IMR-90 (cell line): ENCODE results near the gene HTT. TPM values are rescaled to one million over a fixed set of nuclear protein-coding genes. Genes with fewer than 3 reads are reported as not detected.

Experiments used
- ATAC-seq: fragments of 200-7000 bp; cut with Tn5 transposase; 2 replicates; pipeline ENCODE4 v1.9.1; 2020; ENCODE audit warnings: low read depth, mild to moderate bottlenecking, moderate library complexity
- BruUV-seq: library from RNA; stranded (reverse); fragments of 400-500 nt; replicated peaks from 2 replicates; lab custom pipeline; 2021; lab: Mats Ljungman, UMichigan
- CTCF ChIA-PET: fragments of 300-600 bp; formaldehyde crosslinking; extraction: SDS; loops from one replicate; lab custom pipeline; 2021; ENCODE audit warnings: antibody characterized with exemption; lab: Yijun Ruan, JAX
- POLR2A ChIA-PET: fragments of 300-600 bp; sonication (Branson Sonifier 250); formaldehyde crosslinking; loops from one replicate; lab custom pipeline; 2022; ENCODE audit warnings: antibody characterized with exemption; ENCODE audit not compliant: unreplicated experiment; lab: Charles Lee
- DNase-seq: peaks from one replicate; pipeline ENCODE4 v3.0.0; 2013
- H2AFZ ChIP-seq: replicated peaks from 2 replicates; pipeline ENCODE3; 2013; ENCODE audit warnings: low read length, mild to moderate bottlenecking; ENCODE audit not compliant: poor library complexity
- H2AK5ac ChIP-seq: 2 replicates; pipeline ENCODE4 v1.6.1; 2013; ENCODE audit warnings: low read depth, low read length, inconsistent platforms
- H2AK9ac ChIP-seq: replicated peaks from 2 replicates; pipeline ENCODE3; 2013; ENCODE audit warnings: mild to moderate bottlenecking, low read depth, low read length, moderate library complexity; ENCODE audit not compliant: poor library complexity
- H2BK120ac ChIP-seq: 2 replicates; pipeline ENCODE4 v1.6.1; 2013; ENCODE audit warnings: low read depth, low read length, inconsistent platforms
- H2BK15ac ChIP-seq: 3 replicates; pipeline ENCODE4 v1.6.1; 2013; ENCODE audit warnings: low read depth, low read length, inconsistent platforms
- H2BK20ac ChIP-seq: 2 replicates; pipeline ENCODE4 v1.6.1; 2013; ENCODE audit warnings: low read depth, mild to moderate bottlenecking, inconsistent platforms, low read length, moderate library complexity
- H2BK5ac ChIP-seq: 2 replicates; pipeline ENCODE4 v1.6.1; 2013; ENCODE audit warnings: mild to moderate bottlenecking, low read depth, low read length, inconsistent platforms; ENCODE audit not compliant: poor library complexity, severe bottlenecking
- H3K14ac ChIP-seq: replicated peaks from 2 replicates; pipeline ENCODE4 v1.6.1; 2013; ENCODE audit warnings: low read depth, low read length, inconsistent platforms
- H3K18ac ChIP-seq: 2 replicates; pipeline ENCODE4 v1.6.1; 2013; ENCODE audit warnings: low read depth, low read length, control low read depth
- H3K23ac ChIP-seq: 2 replicates; pipeline ENCODE4 v1.6.1; 2013; ENCODE audit warnings: low read depth, low read length, inconsistent platforms
- H3K27ac ChIP-seq: 2 replicates; pipeline ENCODE4 v1.5.1; 2013; ENCODE audit warnings: mild to moderate bottlenecking, control low read depth, low read length; ENCODE audit not compliant: insufficient read depth
- H3K27me3 ChIP-seq: 2 replicates; pipeline ENCODE4 v1.6.1; 2013; ENCODE audit warnings: low read length; ENCODE audit not compliant: control insufficient read depth, insufficient read depth
- H3K36me3 ChIP-seq: 2 replicates; pipeline ENCODE4 v1.6.1; 2013; ENCODE audit warnings: low read length, mixed read lengths; ENCODE audit not compliant: control insufficient read depth, insufficient read depth
- H3K4ac ChIP-seq: 2 replicates; pipeline ENCODE4 v1.6.1; 2013; ENCODE audit warnings: low read depth, low read length, inconsistent platforms
- H3K4me1 ChIP-seq: 2 replicates; pipeline ENCODE4 v1.6.1; 2013; ENCODE audit warnings: low read length, mixed read lengths; ENCODE audit not compliant: control insufficient read depth, insufficient read depth
- H3K4me2 ChIP-seq: 2 replicates; pipeline ENCODE4 v1.6.1; 2013; ENCODE audit warnings: low read depth, mild to moderate bottlenecking, control low read depth, low read length, moderate library complexity
- H3K4me3 ChIP-seq: 2 replicates; pipeline ENCODE4 v1.5.1; 2013; ENCODE audit warnings: low read depth, mild to moderate bottlenecking, control low read depth, low read length, moderate library complexity; ENCODE audit not compliant: insufficient read depth
- H3K56ac ChIP-seq: 2 replicates; pipeline ENCODE4 v1.6.1; 2013; ENCODE audit warnings: low read length, inconsistent platforms; ENCODE audit not compliant: insufficient read depth; ENCODE audit errors: extremely low read depth
- H3K79me1 ChIP-seq, 2 experiments: 2 replicates each; pipeline ENCODE4 v1.6.1; 2013; ENCODE audit warnings: low read length in 2 of 2, inconsistent platforms in 1 of 2, low read depth in 1 of 2
- H3K9ac ChIP-seq: 2 replicates; pipeline ENCODE4 v1.6.1; 2013; ENCODE audit warnings: low read depth, low read length, control low read depth
- H3K9me1 ChIP-seq: 2 replicates; pipeline ENCODE4 v1.6.1; 2013; ENCODE audit warnings: low read length, inconsistent platforms; ENCODE audit not compliant: insufficient read depth
- H3K9me3 ChIP-seq: 2 replicates; pipeline ENCODE4 v1.6.1; 2013; ENCODE audit warnings: low read length; ENCODE audit not compliant: control insufficient read depth, insufficient read depth
- H4K20me1 ChIP-seq: 2 replicates; pipeline ENCODE4 v1.6.1; 2013; ENCODE audit warnings: low read length, inconsistent platforms; ENCODE audit not compliant: insufficient read depth
- H4K5ac ChIP-seq: 2 replicates; pipeline ENCODE4 v1.6.1; 2013; ENCODE audit warnings: mild to moderate bottlenecking, low read depth, low read length, control low read depth
- H4K8ac ChIP-seq, 2 experiments: 2 replicates each; pipeline ENCODE4 v1.6.1; 2013; ENCODE audit warnings: low read depth in 2 of 2, low read length in 2 of 2, control low read depth in 1 of 2, inconsistent platforms in 1 of 2
- H4K91ac ChIP-seq: 2 replicates; pipeline ENCODE4 v1.6.1; 2013; ENCODE audit warnings: low read depth, low read length, inconsistent platforms; ENCODE audit not compliant: insufficient read depth
- BHLHE40 ChIP-seq: fragments of 150-350 bp; IDR thresholded peaks from 2 replicates; pipeline ENCODE4 v1.6.1; 2016; ENCODE audit warnings: mild to moderate bottlenecking, low read depth, low read length
- CHD1 ChIP-seq: IDR thresholded peaks from 2 replicates; pipeline ENCODE4 v1.6.1; 2012; ENCODE audit warnings: low read depth, low read length, improper control_type of control experiment
- FOS ChIP-seq: fragments of 150-350 bp; IDR thresholded peaks from 2 replicates; pipeline ENCODE4 v1.6.1; 2016; ENCODE audit warnings: low read depth, low read length
- MAFK ChIP-seq: IDR thresholded peaks from 2 replicates; pipeline ENCODE4 v1.6.1; 2012; ENCODE audit warnings: low read depth, low read length, improper control_type of control experiment
- RAD21 ChIP-seq: IDR thresholded peaks from 2 replicates; pipeline ENCODE4 v1.6.1; 2012; ENCODE audit warnings: low read length, improper control_type of control experiment
- RCOR1 ChIP-seq: IDR thresholded peaks from 2 replicates; pipeline ENCODE4 v1.6.1; 2012; ENCODE audit warnings: mild to moderate bottlenecking, low read length, improper control_type of control experiment; ENCODE audit not compliant: insufficient replicate concordance
- RFX5 ChIP-seq: IDR thresholded peaks from 2 replicates; pipeline ENCODE4 v1.8.0; 2012; ENCODE audit warnings: low read depth, mild to moderate bottlenecking, low read length, moderate library complexity
- SMC3 ChIP-seq: fragments of 150-350 bp; IDR thresholded peaks from 2 replicates; pipeline ENCODE4 v1.6.1; 2016; ENCODE audit warnings: low read depth, mild to moderate bottlenecking, antibody characterized with exemption, low read length, moderate library complexity
- WGBS, 2 experiments: methylation state at CpG; one replicate each; pipeline versions ENCODE4 v1.1.5 to v1.1.7; 2013; ENCODE audit warnings: missing lambda C conversion rate in 2 of 2; ENCODE audit not compliant: insufficient read length in 1 of 2; ENCODE audit errors: extremely low coverage in 2 of 2; 5-methylcytosine and 5-hydroxymethylcytosine counted together
- dilution Hi-C: fragments of 300-500 bp; cut with HindIII; formaldehyde crosslinking; loops from one replicate; pipeline ENCODE4 v1.14.3; 2018; ENCODE audit warnings: low sequenced_read_pairs; ENCODE audit not compliant: unreplicated experiment
- in situ Hi-C: fragments of 300-500 bp; cut with MboI; formaldehyde crosslinking; loops from 3 replicates; pipeline ENCODE4 v1.14.3; 2019; ENCODE audit warnings: low sequenced_read_pairs, inconsistent platforms, mixed read lengths
- intact Hi-C: fragments of 100-400 bp; cut with micrococcal nuclease; formaldehyde crosslinking; loops from 2 replicates; pipeline ENCODE4 v1.10.0; 2022
- polyA plus RNA-seq, 3 experiments: library from polyadenylated mRNA; depleted of rRNA; stranded (reverse); fragments of >200 nt; gene quantifications; 2 replicates each; pipeline ENCODE4 v1.2.3, GENCODE V29; 2012; ENCODE audit warnings: low replicate concordance in 1 of 3
- total RNA-seq: library from RNA; depleted of rRNA; stranded (reverse); fragments of >200 nt; gene quantifications from 2 replicates; pipeline ENCODE4 v1.2.3, GENCODE V29; 2012
- TF ChIP-seq, protein P1 (sequence below): conservative IDR thresholded peaks from 2 replicates; pipeline ENCODE4 v1.5.1; 2012; ENCODE audit warnings: mild to moderate bottlenecking, low read depth, low read length, improper control_type of control experiment

Gene HTT
- total and polyA plus RNA-seq, 2 of the 4 experiments (the other 2 are of a cell fraction), result 11.6 to 14.3 TPM

DNA sequence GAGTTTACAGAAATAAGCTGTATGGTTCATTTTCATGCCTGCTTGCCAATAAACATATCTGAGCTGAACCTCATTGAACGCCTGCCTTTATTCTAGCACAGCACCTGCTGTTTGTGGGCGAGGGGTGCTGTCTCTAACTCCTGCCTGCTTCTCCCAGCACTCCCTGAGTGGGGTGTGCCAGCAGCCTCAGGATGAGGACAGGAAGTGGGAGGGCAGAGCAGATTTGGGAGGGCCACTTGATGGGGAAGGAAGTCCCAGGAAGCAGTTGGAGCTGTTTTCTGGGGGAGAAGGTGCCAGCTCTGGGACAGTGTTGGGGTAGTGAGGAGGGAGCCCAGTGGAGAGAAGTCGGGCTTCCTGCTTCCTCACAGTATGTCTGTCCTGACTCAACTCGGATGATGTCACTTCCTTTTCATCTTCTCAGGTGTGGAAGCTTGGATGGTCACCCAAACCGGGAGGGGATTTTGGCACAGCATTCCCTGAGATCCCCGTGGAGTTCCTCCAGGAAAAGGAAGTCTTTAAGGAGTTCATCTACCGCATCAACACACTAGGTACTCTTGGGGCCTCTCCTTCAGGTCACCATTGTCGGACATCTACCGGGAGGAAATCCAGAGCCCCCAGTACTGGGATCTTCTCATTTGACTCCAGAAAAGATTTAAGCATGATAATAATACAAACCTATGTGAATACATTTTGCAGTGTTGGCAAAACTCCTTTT lies 145.4 kb downstream of the HTT start:
- H3K4ac ChIP-seq, result no peak overlapping the region
- in situ Hi-C loops, result no loop called here
- ChIA-PET CTCF (interaction anchor here (1.0 kb wide), 1 partner anchor 113 kb away, joined by 3 read pairs; no protein-coding TSS in a partner anchor), POLR2A (no interaction called here)
- no peak overlapping the region for H2BK20ac ChIP-seq
- H3K4me2 ChIP-seq, result no peak overlapping the region
- H4K8ac ChIP-seq, result no peak overlapping the region
- H2AK9ac ChIP-seq, result no peak overlapping the region
- TF ChIP-seq SMC3, result no peak
- TF ChIP-seq, protein P1, sequence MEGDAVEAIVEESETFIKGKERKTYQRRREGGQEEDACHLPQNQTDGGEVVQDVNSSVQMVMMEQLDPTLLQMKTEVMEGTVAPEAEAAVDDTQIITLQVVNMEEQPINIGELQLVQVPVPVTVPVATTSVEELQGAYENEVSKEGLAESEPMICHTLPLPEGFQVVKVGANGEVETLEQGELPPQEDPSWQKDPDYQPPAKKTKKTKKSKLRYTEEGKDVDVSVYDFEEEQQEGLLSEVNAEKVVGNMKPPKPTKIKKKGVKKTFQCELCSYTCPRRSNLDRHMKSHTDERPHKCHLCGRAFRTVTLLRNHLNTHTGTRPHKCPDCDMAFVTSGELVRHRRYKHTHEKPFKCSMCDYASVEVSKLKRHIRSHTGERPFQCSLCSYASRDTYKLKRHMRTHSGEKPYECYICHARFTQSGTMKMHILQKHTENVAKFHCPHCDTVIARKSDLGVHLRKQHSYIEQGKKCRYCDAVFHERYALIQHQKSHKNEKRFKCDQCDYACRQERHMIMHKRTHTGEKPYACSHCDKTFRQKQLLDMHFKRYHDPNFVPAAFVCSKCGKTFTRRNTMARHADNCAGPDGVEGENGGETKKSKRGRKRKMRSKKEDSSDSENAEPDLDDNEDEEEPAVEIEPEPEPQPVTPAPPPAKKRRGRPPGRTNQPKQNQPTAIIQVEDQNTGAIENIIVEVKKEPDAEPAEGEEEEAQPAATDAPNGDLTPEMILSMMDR, result no peak
- TF ChIP-seq BHLHE40, result no peak
- TF ChIP-seq FOS, result no peak
- TF ChIP-seq RFX5, result no peak
- no peak for TF ChIP-seq MAFK
- TF ChIP-seq CHD1, result no peak
- no peak for TF ChIP-seq RAD21
- TF ChIP-seq RCOR1, result no peak
- H3K27me3 ChIP-seq, result no peaks in the 10 kb centered on the region
- H3K14ac ChIP-seq, result no peak overlapping the region
- H2BK120ac ChIP-seq, result no peak overlapping the region
- WGBS, 2 experiments, result no CpG with 5 or more reads among the region's 9 CpGs
- no peaks in the 10 kb centered on the region for H4K20me1 ChIP-seq
- no peaks in the 10 kb centered on the region for H3K9me1 ChIP-seq
- ATAC-seq, result no peak
- intact Hi-C loops, result no loop called here
- no peaks in the 10 kb centered on the region for H3K4me1 ChIP-seq
- H4K5ac ChIP-seq, result no peak overlapping the region
- H2AFZ ChIP-seq, result no peak overlapping the region
- no peak overlapping the region for H3K23ac ChIP-seq
- no peak overlapping the region for H2AK5ac ChIP-seq
- H3K27ac ChIP-seq, result no peak overlapping the region
- H3K18ac ChIP-seq, result no peak overlapping the region
- H3K9ac ChIP-seq, result no peak overlapping the region
- DNase-seq, result no peak
- no peak overlapping the region for H3K56ac ChIP-seq
- no peaks in the 10 kb centered on the region for H3K79me1 ChIP-seq
- H2BK5ac ChIP-seq, result no peak overlapping the region
- dilution Hi-C loops, result no loop called here
- BruUV-seq, result no TSS peak
- no peak overlapping the region for H3K4me3 ChIP-seq
- peaks cover 62% of the 10 kb centered on the region for H3K36me3 ChIP-seq
- no peaks in the 10 kb centered on the region for H3K9me3 ChIP-seq
- no peak overlapping the region for H4K91ac ChIP-seq
- H2BK15ac ChIP-seq, result no peak overlapping the region
